Measurements from ENCODE around the gene GINS1. TPM values are rescaled to one million over a fixed set of nuclear protein-coding genes. Genes with fewer than 3 reads are reported as not detected.
A peak's percentile ranks its signal among the peaks of the same experiment; 100 is the strongest.

GINS1 gene
- total and polyA plus RNA-seq, 2 of the 13 experiments (the other 11 are each of a cell fraction or from before 2014, with no cell fraction given): 14.6 to 59.9 TPM

- TF ChIP-seq PRDM15 (CRISPR knock-in tag; IDR thresholded peaks at IDR 0.05) (peak; percentile 86; the same call in 1 of the 2 replicates), TRIM24 (CRISPR knock-in tag; IDR thresholded peaks at IDR 0.05) (0 out of 2 replicates have a peak, but pooled peaks have one; percentile 55), RFX5 (IDR thresholded peaks at IDR 0.05; ENCODE audit: low read depth, low read length) (no peak; the same call in 1 of the 2 replicates), KDM3A (CRISPR knock-in tag; IDR thresholded peaks at IDR 0.05; ENCODE audit: low read depth) (peak; percentile 96), TOE1 (CRISPR knock-in tag; IDR thresholded peaks at IDR 0.05) (no peak; the same call in 1 of the 2 replicates), FUBP1 (CRISPR knock-in tag; IDR thresholded peaks at IDR 0.05; ENCODE audit: borderline replicate concordance) (no peak), SIN3A (IDR thresholded peaks at IDR 0.05; ENCODE audit: borderline replicate concordance, low read depth, low read length) (peak; percentile 98), ATF6 (CRISPR knock-in tag; conservative IDR thresholded peaks at IDR 0.05) (no peak), ZNF512B (CRISPR knock-in tag; IDR thresholded peaks at IDR 0.05; ENCODE audit: borderline replicate concordance) (no peak), ZNF264 (CRISPR knock-in tag; IDR thresholded peaks at IDR 0.05) (peak; percentile 98), EP300 (IDR thresholded peaks at IDR 0.05; ENCODE audit: low read depth in 2 of 2, low read length in 2 of 2) (peak; percentile 37 to 65), EP300 (CRISPR knock-in tag; IDR thresholded peaks at IDR 0.05; ENCODE audit: borderline replicate concordance) (no peak; the same call in 1 of the 2 replicates), HHEX (CRISPR knock-in tag; IDR thresholded peaks at IDR 0.05) (0 out of 2 replicates have a peak, but pooled peaks have one; percentile 6), SMARCC2 (IDR thresholded peaks at IDR 0.05) (no peak), SP5 (CRISPR knock-in tag; IDR thresholded peaks at IDR 0.05; ENCODE audit: borderline replicate concordance, low read depth) (peak; percentile 98), KDM6A (CRISPR knock-in tag; IDR thresholded peaks at IDR 0.05; ENCODE audit: low read depth) (peak; percentile 20; the same call in 1 of the 2 replicates), ATF5 (CRISPR knock-in tag; IDR thresholded peaks at IDR 0.05; ENCODE audit: low read depth) (peak; percentile 96)
Observed at GRCh38 chr20:25407311-25408169, at the start of gene GINS1 (continued).

Measured in HepG2 (cell line).